ENCODE results near the gene APAF1. TPM values are rescaled to one million over a fixed set of nuclear protein-coding genes. Genes with fewer than 3 reads are reported as not detected.
A peak's percentile ranks its signal among the peaks of the same experiment; 100 is the strongest.

The APAF1 gene
- total and polyA plus RNA-seq, 9 of the 15 experiments (the other 6 are each of a cell fraction or from before 2014, with no cell fraction given) = 5.1 to 15.7 (median 9.9) TPM

- TF ChIP-seq HDAC3 (IDR thresholded peaks at IDR 0.05; ENCODE audit: borderline replicate concordance, partially characterized antibody) = peak; percentile 26
- TF ChIP-seq ZBTB34 (CRISPR knock-in tag; IDR thresholded peaks at IDR 0.05) = no peak
- no peak for TF ChIP-seq NFIX (CRISPR knock-in tag; IDR thresholded peaks at IDR 0.05; ENCODE audit: low read depth)
- no peak for TF ChIP-seq ZNF197 (CRISPR knock-in tag; IDR thresholded peaks at IDR 0.05; ENCODE audit: low read depth)
- TF ChIP-seq DLX4 (CRISPR knock-in tag; IDR thresholded peaks at IDR 0.05) = no peak
- TF ChIP-seq, protein P1, sequence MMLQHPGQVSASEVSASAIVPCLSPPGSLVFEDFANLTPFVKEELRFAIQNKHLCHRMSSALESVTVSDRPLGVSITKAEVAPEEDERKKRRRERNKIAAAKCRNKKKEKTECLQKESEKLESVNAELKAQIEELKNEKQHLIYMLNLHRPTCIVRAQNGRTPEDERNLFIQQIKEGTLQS (IDR thresholded peaks at IDR 0.05) = peak; percentile 37
- TF ChIP-seq, protein P1 (CRISPR knock-in tag; conservative IDR thresholded peaks at IDR 0.05) = no peak
- no peak for TF ChIP-seq ZNF586 (CRISPR knock-in tag; conservative IDR thresholded peaks at IDR 0.05)
- no peak for TF ChIP-seq ZNF77 (CRISPR knock-in tag; IDR thresholded peaks at IDR 0.05)
- no peak for TF ChIP-seq ELK3 (CRISPR knock-in tag; IDR thresholded peaks at IDR 0.05)
- TF ChIP-seq GMEB1 (CRISPR knock-in tag; IDR thresholded peaks at IDR 0.05) = no peak
- peak in 1 of 3 experiments; percentile 12; a peak in 1 of 6 replicates for TF ChIP-seq CTCF (IDR thresholded peaks at IDR 0.05 in 2 of 3, conservative IDR thresholded peaks at IDR 0.05 in 1 of 3; ENCODE audit: insufficient read depth in 2 of 3, low read depth in 1 of 3, low read length in 3 of 3)
- TF ChIP-seq CBX2 (IDR thresholded peaks at IDR 0.05; ENCODE audit: insufficient read depth, low read length, poor library complexity, severe bottlenecking) = no peak
- TF ChIP-seq ZNF224 (CRISPR knock-in tag; IDR thresholded peaks at IDR 0.05) = no peak
- peak; percentile 68; the same call in 1 of the 2 replicates for TF ChIP-seq ZNF24 (IDR thresholded peaks at IDR 0.05)
- no peak for TF ChIP-seq ZNF324 (CRISPR knock-in tag; IDR thresholded peaks at IDR 0.05)
- no peak for TF ChIP-seq RBM34 (IDR thresholded peaks at IDR 0.05; ENCODE audit: borderline replicate concordance, insufficient read depth, low read length)
- no peak for TF ChIP-seq IFI16 (CRISPR knock-in tag; IDR thresholded peaks at IDR 0.05)
Measured at GRCh38 chr12:98646294-98647090, 1.4 kb downstream of the APAF1 start (continued).

Data from K562 (cell line).